ENCODE data around the gene RALGAPA2.

Gene RALGAPA2

DNA sequence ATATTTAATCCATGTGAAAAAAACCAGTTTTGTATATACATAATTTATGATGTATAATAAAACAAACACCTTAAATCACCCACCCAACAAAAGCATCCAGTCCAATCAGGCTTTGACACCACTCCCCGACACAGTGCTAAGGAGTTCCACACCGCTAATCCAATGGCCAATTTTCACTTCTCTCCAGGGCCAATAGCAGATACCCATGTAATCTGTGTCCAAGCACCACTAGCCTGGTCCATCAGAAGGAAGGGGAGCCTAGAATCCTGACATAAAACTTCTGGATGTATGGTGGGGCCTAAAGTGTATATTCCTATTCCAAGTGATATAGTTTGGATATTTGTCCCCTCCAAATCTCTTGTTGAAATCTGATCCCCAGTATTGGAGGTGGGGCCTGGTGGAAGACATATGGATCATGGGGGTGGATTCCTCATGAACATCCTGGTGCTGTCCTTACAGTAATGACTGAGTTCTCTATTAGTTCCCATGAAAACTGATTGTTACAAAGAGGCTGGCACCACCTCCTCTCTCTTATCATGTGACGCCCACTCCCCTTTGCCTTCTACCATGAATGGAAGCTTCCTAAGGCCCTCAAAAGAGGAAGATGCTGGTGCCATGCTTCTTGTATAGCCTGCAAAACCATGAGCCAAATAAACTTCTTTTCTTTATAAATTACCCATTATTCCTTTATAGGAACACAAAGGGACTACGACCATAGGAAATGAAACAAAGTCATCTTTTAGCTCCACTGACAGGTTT, 20.8 kb downstream of the RALGAPA2 start:
- H3K4me3 ChIP-seq (ENCODE audit: low read depth, low read length): no peak overlapping the region
- DNase-seq (ENCODE audit: low read depth): no peak

GRCh38 chr20:20690676-20691476, 21.6 kb downstream of the RALGAPA2 start:
- DNase-seq (ENCODE audit: low read depth): no peak

GRCh38 chr20:20687319-20687718, 25.1 kb downstream of the RALGAPA2 start:
- no peak for DNase-seq (ENCODE audit: low read depth)
- no peak overlapping the region for H3K4me3 ChIP-seq (ENCODE audit: low read depth, low read length)

More at GRCh38 chr20:20690676-20691476, 21.6 kb downstream of the RALGAPA2 start:
- H3K4me3 ChIP-seq (ENCODE audit: low read depth, low read length): no peak overlapping the region

DNA sequence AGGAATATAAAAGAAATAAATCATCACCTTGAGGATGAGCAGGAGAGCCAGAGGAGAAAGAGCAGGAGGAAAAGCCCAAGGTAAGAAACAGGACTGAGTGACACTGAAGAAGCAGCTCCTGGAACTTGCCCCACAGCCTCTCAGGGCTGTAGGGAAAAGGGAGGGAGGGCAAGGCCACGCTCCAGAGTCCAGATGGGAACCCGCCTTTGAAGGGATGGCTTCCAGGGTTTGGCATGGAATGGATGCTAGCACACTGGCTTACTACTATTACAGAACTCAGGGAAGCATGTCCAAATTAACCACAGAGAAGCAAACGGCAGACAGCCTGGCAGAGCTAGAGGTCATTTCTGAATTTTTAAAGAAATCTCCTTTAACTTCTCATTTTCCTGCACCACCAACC, 26.8 kb downstream of the RALGAPA2 start:
- DNase-seq (ENCODE audit: low read depth): no peak
- no peak overlapping the region for H3K4me3 ChIP-seq (ENCODE audit: low read depth, low read length)

DNA sequence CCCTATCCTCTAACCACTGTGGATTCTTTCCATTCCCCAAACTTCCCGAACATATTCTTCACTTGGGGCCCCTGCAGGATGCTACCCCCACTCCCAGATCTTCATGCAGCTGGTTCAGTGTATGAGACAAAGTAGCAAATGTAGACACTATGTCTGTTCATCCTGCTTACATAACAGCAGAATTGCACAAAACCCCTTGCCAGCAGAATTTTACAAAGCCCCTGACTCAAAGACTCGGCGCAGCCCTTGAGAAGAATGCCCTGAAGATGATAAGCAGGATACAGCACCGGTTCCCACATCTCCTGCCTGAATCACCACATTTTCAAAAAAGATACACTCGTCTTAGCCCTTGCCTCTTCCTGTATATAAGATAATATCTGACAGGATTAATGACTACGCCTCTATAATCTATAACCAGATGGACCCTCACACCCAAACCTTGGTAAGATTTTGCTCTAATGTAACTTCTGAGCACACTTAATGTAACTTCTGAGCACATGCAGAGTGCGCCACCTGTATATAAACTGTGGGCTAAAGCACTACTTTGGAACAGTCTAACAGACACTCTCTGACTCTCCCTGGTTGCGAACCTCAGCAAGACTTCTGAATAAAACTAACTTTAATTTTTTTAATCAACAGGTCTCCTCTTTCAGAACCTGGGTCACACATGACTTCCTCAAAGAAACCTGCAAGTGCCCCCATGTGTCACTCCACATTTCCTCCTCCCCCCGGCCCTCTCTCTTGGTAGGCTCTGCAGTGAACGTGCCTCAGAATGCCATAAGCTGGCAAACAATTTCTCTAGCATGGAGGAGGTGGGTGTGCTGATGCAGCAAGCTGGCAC, 28.7 kb downstream of the RALGAPA2 start:
- no peak for DNase-seq (ENCODE audit: low read depth)
- no peak overlapping the region for H3K4me3 ChIP-seq (ENCODE audit: low read depth, low read length)

GRCh38 chr20:20683020-20683419, 29.4 kb downstream of the RALGAPA2 start:
- no peak overlapping the region for H3K4me3 ChIP-seq (ENCODE audit: low read depth, low read length)
- DNase-seq (ENCODE audit: low read depth): no peak

DNA sequence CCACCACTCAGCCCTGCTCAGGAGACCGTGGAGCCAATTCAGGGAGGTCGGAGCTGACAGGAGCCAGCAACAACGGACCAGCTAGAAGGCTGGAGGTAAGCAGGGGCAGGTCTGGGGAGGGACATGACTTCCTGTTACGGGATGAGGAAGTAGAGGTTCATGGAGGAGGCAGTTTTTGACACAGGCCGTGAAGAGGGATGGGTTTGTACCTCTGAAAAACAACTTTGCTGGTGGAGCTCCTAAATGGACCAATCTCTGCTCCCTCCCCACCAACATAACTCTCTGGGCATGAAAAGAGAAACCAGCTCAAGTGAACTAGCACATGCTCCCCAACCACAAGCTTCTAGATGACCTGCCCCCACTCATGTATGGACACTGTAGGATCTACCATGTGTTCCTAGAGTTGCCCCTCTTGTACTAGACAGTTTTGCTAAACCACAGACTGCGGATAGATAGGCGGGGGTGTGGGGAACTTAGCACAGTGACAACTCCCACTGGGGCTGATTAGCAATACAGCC, 31.4 kb downstream of the RALGAPA2 start:
- no peak overlapping the region for H3K4me3 ChIP-seq (ENCODE audit: low read depth, low read length)
- no peak for DNase-seq (ENCODE audit: low read depth)

- DNase-seq (ENCODE audit: low read depth): no peak
- H3K4me3 ChIP-seq (ENCODE audit: low read depth, low read length): no peak overlapping the region
Measured at GRCh38 chr20:20679316-20679715, 33.1 kb downstream of the RALGAPA2 start.

GRCh38 chr20:20677186-20677585, 35.3 kb downstream of the RALGAPA2 start:
- no peak for DNase-seq (ENCODE audit: low read depth)
- no peak overlapping the region for H3K4me3 ChIP-seq (ENCODE audit: low read depth, low read length)

DNA sequence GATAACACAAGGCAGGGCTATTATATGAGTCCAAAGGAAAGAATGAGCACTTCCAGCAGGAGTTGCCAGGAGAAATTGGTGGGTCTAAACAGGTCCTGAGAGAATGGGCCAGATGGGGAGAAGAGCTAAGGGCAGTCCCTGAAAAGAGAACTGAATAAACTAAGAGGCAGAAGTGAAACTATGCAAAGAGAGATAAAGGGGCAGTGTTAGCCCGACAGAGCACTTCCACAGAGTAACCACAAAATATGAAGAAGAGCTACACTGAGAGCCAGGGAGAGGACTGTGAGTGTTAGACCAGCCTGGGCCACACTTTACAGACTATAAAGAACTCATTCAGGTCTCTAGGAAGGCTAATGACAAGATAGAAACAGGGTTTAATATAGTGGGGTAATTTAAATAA, 43.8 kb downstream of the RALGAPA2 start:
- H3K4me3 ChIP-seq (ENCODE audit: low read depth, low read length): no peak overlapping the region
- no peak for DNase-seq (ENCODE audit: low read depth)

DNA sequence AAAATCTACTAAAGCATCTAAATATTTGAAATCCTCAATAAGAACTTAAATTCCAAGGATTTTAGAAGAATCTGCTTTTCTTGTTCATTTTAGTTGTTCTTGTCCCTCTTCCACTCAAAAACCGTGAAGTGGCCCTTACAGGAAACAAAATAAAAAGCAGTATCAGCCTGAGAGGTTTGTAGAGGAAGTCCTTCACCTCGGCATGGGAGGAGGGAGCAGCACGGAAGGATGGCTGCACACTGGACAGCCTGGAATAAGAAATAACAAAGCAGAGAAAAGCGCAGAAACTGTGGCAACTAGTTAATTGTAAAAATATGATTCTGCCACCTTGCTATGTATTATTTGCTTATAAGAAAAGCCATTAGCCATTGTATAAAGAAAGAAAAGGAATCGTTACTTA, 46.1 kb downstream of the RALGAPA2 start:
- no peak for DNase-seq (ENCODE audit: low read depth)

DNA sequence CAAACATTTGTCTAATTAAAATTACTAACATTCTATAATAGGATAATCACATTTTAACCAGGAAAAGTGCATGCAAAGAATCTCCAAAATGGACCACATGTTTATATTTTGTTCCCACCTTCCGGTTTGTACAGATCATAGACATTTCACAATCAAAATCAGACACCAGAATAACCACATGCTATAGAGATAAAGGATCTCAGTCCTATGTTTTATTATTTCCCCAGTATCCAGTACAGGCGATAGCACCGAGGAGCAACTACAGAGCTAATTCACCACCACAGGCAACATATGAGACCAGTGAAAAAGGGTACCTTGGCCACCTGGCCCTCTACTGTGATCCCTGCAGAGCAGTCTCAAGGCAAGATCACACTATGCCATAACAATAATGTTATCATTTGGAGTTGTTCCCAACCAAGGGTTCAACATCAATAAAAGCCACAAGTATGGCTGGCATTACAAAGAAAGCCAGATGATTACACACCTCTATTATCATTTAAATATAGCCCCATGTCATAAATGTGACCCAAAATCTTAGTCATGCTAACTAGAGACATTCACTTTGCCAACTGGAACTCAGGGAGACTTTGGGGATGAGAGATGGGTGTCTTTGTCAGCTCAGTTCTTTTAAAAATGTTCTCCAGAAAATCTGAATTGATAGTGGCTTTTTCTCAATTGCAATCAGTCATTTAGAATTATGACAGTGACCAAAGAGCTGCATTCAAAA, 46.7 kb downstream of the RALGAPA2 start:
- no peak for DNase-seq (ENCODE audit: low read depth)
- no peak overlapping the region for H3K4me3 ChIP-seq (ENCODE audit: low read depth, low read length)

More for the DNA sequence above, 46.1 kb downstream of the RALGAPA2 start:
- H3K4me3 ChIP-seq (ENCODE audit: low read depth, low read length): no peak overlapping the region

- no peak for DNase-seq (ENCODE audit: low read depth)
- H3K4me3 ChIP-seq (ENCODE audit: low read depth, low read length): no peak overlapping the region
Measured at GRCh38 chr20:20664795-20665589, 47.5 kb downstream of the RALGAPA2 start.

DNA sequence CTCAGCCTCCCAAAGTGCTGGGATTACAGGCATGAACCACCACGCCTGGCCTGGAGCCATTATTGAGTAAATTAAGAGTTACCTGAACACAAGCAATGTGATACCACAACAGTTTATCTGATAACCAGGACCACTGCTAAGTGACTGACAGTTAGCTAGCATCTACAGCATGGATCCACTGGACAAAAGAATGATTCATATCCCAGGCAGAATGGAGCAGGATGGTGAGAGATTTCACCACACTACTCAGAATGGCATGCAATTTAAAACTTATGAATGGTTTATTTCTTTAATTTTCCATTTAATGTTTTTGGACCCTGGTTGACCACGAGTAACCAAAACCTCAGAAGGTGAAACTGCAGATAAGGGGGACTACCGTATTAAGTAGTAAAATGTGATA, 48.6 kb downstream of the RALGAPA2 start:
- DNase-seq (ENCODE audit: low read depth): no peak
- no peak overlapping the region for H3K4me3 ChIP-seq (ENCODE audit: low read depth, low read length)

- no peak overlapping the region for H3K4me3 ChIP-seq (ENCODE audit: low read depth, low read length)
- DNase-seq (ENCODE audit: low read depth): no peak
Measured at GRCh38 chr20:20658871-20659431, 53.5 kb downstream of the RALGAPA2 start.

- DNase-seq (ENCODE audit: low read depth): no peak
- H3K4me3 ChIP-seq (ENCODE audit: low read depth, low read length): no peak overlapping the region
Measured at GRCh38 chr20:20658123-20658522, 54.3 kb downstream of the RALGAPA2 start.

GRCh38 chr20:20657092-20657491, 55.4 kb downstream of the RALGAPA2 start:
- no peak for DNase-seq (ENCODE audit: low read depth)
- no peak overlapping the region for H3K4me3 ChIP-seq (ENCODE audit: low read depth, low read length)

DNA sequence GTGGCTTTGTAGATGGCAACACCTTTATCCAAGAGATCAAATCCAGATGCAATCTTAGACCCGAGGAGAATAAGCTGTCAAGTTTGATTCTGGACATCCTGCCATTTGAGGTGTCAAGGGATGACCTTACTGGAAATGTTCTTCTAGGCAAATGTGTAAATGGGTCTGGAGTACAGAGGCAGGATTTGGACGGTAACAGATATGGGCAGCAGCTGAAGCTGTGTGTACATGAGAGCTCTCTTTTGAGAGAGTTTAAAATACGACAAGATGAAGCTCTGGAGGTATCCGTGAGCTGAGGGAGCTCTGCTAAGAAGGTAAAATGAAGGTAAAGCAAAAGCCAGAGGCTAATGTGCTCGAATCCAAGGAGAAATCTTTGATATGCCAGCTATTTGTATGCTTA, 56.6 kb downstream of the RALGAPA2 start:
- no peak for DNase-seq (ENCODE audit: low read depth)
- no peak overlapping the region for H3K4me3 ChIP-seq (ENCODE audit: low read depth, low read length)

Data from skeletal muscle cell (primary cell).